ENCODE results near the gene FAM219A.

Gene FAM219A

DNA sequence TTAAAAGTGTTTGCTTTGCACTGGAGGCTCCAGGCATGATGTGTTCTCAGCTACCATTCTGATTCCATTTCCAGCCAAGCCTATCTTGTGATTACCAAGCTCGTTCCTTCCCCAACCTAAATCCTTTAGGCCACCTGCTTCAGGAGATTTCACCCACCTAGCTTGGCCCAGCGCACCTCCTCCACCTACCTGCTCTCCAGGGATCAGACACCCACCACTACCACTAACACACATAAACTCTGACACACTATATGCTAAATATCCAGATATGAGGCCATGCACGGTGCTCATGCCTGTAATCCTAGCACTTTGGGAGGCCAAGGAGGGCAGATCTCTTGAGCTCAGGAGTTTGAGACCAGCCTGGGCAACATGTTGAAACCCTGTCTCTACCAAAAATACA is 84.0 kb downstream of the FAM219A start:
- no peak overlapping the region for H3K4me2 ChIP-seq (ENCODE audit: low read length)
- no peaks in the 10 kb centered on the region for H4K20me1 ChIP-seq (ENCODE audit: insufficient read depth, low read length)
- no peaks in the 10 kb centered on the region for H3K9me2 ChIP-seq (ENCODE audit: low read depth, low read length)
- H3F3A ChIP-seq (ENCODE audit: insufficient read depth, low read length): no peaks in the 10 kb centered on the region; the same call in 1 of the 2 replicates
- peaks cover 20% of the 10 kb centered on the region for H3K4me1 ChIP-seq (ENCODE audit: insufficient read depth, low read length, severe bottlenecking)
- H3K36me3 ChIP-seq (ENCODE audit: insufficient read depth, low read length): peaks cover 28% of the 10 kb centered on the region
- H3K79me2 ChIP-seq (ENCODE audit: insufficient read depth, low read length): no peaks in the 10 kb centered on the region
- no peak overlapping the region for H3K27ac ChIP-seq (ENCODE audit: low read depth, low read length, poor library complexity, severe bottlenecking)
- H3K27me3 ChIP-seq (ENCODE audit: insufficient read depth, low read length): no peaks in the 10 kb centered on the region
- H3K9me3 ChIP-seq (ENCODE audit: low read length): no peaks in the 10 kb centered on the region
- no peak overlapping the region for H3K4me3 ChIP-seq (ENCODE audit: low read depth, low read length, poor library complexity, severe bottlenecking)
- H2AFZ ChIP-seq (ENCODE audit: low read length): no peak overlapping the region
- H3K9ac ChIP-seq (ENCODE audit: low read length): no peak overlapping the region
- TF ChIP-seq EZH2 (IDR thresholded peaks at IDR 0.05; ENCODE audit: borderline replicate concordance, low read length): no peak
- TF ChIP-seq, protein P1, sequence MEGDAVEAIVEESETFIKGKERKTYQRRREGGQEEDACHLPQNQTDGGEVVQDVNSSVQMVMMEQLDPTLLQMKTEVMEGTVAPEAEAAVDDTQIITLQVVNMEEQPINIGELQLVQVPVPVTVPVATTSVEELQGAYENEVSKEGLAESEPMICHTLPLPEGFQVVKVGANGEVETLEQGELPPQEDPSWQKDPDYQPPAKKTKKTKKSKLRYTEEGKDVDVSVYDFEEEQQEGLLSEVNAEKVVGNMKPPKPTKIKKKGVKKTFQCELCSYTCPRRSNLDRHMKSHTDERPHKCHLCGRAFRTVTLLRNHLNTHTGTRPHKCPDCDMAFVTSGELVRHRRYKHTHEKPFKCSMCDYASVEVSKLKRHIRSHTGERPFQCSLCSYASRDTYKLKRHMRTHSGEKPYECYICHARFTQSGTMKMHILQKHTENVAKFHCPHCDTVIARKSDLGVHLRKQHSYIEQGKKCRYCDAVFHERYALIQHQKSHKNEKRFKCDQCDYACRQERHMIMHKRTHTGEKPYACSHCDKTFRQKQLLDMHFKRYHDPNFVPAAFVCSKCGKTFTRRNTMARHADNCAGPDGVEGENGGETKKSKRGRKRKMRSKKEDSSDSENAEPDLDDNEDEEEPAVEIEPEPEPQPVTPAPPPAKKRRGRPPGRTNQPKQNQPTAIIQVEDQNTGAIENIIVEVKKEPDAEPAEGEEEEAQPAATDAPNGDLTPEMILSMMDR (IDR thresholded peaks at IDR 0.05; ENCODE audit: low read length): no peak

DNA sequence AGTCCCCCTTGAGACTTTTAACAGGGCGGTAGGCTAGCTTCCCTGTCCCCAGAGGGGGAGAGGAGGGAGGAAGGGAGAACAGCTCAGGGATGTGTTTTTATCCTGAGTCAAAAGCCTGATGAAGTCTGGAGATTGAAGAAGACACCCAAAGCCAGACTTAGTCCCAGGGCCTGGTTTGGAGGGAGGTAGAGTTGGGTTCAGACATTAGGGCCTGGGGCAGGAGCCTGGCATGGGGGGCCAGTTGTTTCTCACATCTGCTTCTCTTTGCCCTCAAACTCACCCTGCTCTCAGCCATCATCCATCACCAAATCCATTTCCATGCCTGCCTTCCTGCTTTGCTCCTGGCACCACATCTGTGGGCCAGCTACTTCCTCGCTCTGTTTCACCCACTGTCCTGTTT is 84.6 kb downstream of the FAM219A start:
- no peak overlapping the region for H2AFZ ChIP-seq (ENCODE audit: low read length)
- H3F3A ChIP-seq (ENCODE audit: insufficient read depth, low read length): no peaks in the 10 kb centered on the region; the same call in 1 of the 2 replicates
- peaks cover 29% of the 10 kb centered on the region for H3K36me3 ChIP-seq (ENCODE audit: insufficient read depth, low read length)
- no peaks in the 10 kb centered on the region for H4K20me1 ChIP-seq (ENCODE audit: insufficient read depth, low read length)
- H3K9me3 ChIP-seq (ENCODE audit: low read length): no peaks in the 10 kb centered on the region
- no peak overlapping the region for H3K4me3 ChIP-seq (ENCODE audit: low read depth, low read length, poor library complexity, severe bottlenecking)
- no peak overlapping the region for H3K4me2 ChIP-seq (ENCODE audit: low read length)
- TF ChIP-seq, protein P1 (IDR thresholded peaks at IDR 0.05; ENCODE audit: low read length): no peak
- no peak for TF ChIP-seq EZH2 (IDR thresholded peaks at IDR 0.05; ENCODE audit: borderline replicate concordance, low read length)
- H3K9ac ChIP-seq (ENCODE audit: low read length): no peak overlapping the region
- H3K27ac ChIP-seq (ENCODE audit: low read depth, low read length, poor library complexity, severe bottlenecking): no peak overlapping the region
- no peaks in the 10 kb centered on the region for H3K79me2 ChIP-seq (ENCODE audit: insufficient read depth, low read length)
- no peaks in the 10 kb centered on the region for H3K9me2 ChIP-seq (ENCODE audit: low read depth, low read length)
- H3K27me3 ChIP-seq (ENCODE audit: insufficient read depth, low read length): no peaks in the 10 kb centered on the region
- H3K4me1 ChIP-seq (ENCODE audit: insufficient read depth, low read length, severe bottlenecking): peaks cover 20% of the 10 kb centered on the region

DNA sequence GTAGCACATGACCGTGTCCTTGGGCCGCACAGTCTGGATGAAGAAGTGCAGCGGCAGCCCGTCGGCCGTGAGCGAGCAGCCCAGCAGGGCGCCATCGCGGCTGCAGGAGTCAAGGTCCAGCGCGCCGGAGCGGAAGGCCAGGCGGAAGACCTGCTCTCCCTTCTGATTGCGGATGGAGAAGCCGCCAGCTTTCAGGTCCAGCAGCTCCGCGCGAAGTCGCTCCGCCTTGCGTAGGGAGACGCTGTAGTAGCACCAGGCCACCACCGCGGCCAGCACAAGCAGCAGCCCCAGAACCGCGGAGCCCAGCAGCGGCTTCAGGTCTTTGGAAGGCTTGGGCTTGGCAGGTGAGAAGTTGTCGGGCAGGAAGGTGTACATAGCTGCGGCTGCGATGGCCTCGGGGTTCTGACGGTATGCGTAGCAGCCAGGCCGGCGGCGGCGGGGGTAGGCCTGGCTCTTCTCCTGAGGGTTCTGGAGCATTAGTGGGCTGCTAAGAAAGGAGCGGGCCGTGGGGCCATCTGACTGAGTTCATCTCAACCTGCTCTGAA is 85.8 kb downstream of the FAM219A start:
- Histone ChIP-seq H3K27ac (ENCODE audit: low read depth, low read length, poor library complexity, severe bottlenecking) (no peak overlapping the region), H3K36me3 (ENCODE audit: insufficient read depth, low read length) (peaks cover 33% of the 10 kb centered on the region), H3K4me3 (ENCODE audit: low read depth, low read length, poor library complexity, severe bottlenecking) (no peak overlapping the region), H3K9ac (ENCODE audit: low read length) (no peak overlapping the region), H3K4me1 (ENCODE audit: insufficient read depth, low read length, severe bottlenecking) (peaks cover 20% of the 10 kb centered on the region), H3K4me2 (ENCODE audit: low read length) (no peak overlapping the region), H3F3A (ENCODE audit: insufficient read depth, low read length) (no peaks in the 10 kb centered on the region; the same call in 1 of the 2 replicates), H3K9me2 (ENCODE audit: low read depth, low read length) (no peaks in the 10 kb centered on the region), H3K27me3 (ENCODE audit: insufficient read depth, low read length) (no peaks in the 10 kb centered on the region), H3K9me3 (ENCODE audit: low read length) (no peaks in the 10 kb centered on the region), H3K79me2 (ENCODE audit: insufficient read depth, low read length) (no peaks in the 10 kb centered on the region), H4K20me1 (ENCODE audit: insufficient read depth, low read length) (no peaks in the 10 kb centered on the region), H2AFZ (ENCODE audit: low read length) (no peak overlapping the region)
- no peak for TF ChIP-seq EZH2 (IDR thresholded peaks at IDR 0.05; ENCODE audit: borderline replicate concordance, low read length)
- TF ChIP-seq, protein P1 (IDR thresholded peaks at IDR 0.05; ENCODE audit: low read length): no peak

Measured in OCI-LY1 (cell line).